HUES6 (cell line): ENCODE data around the gene SLC25A12.

Experiments used
- H3K27ac ChIP-seq: 2 replicates; pipeline ENCODE4 v1.7.0; 2013; ENCODE audit warnings: low read depth, mild to moderate bottlenecking, low read length, inconsistent platforms
- H3K27me3 ChIP-seq: 2 replicates; pipeline ENCODE4 v1.6.1; 2013; ENCODE audit warnings: low read length; ENCODE audit not compliant: control insufficient read depth, insufficient read depth
- H3K36me3 ChIP-seq: 2 replicates; pipeline ENCODE4 v1.6.1; 2013; ENCODE audit warnings: low read length; ENCODE audit not compliant: control insufficient read depth, insufficient read depth
- H3K4me1 ChIP-seq: 2 replicates; pipeline ENCODE4 v1.6.1; 2013; ENCODE audit warnings: low read length; ENCODE audit not compliant: control insufficient read depth, insufficient read depth
- H3K4me3 ChIP-seq: 2 replicates; pipeline ENCODE4 v1.5.1; 2013; ENCODE audit warnings: low read depth, low read length
- H3K9ac ChIP-seq: one replicate; pipeline ENCODE4 v1.6.1; 2013; ENCODE audit warnings: mild to moderate bottlenecking, low read length
- H3K9me3 ChIP-seq: 2 replicates; pipeline ENCODE4 v1.6.1; 2013; ENCODE audit warnings: low read depth, low read length; ENCODE audit not compliant: control insufficient read depth, insufficient read depth

SLC25A12 gene

GRCh38 chr2:171883275-171883893 is 10.7 kb downstream of the SLC25A12 start:
- no peaks in the 10 kb centered on the region for H3K4me1 ChIP-seq
- H3K36me3 ChIP-seq = no peaks in the 10 kb centered on the region
- no peak overlapping the region for H3K9ac ChIP-seq
- H3K27me3 ChIP-seq = no peaks in the 10 kb centered on the region
- no peaks in the 10 kb centered on the region for H3K9me3 ChIP-seq
- H3K27ac ChIP-seq = no peak overlapping the region
- no peak overlapping the region for H3K4me3 ChIP-seq

GRCh38 chr2:171882089-171882769 is 11.8 kb downstream of the SLC25A12 start:
- Histone ChIP-seq H3K27ac (no peak overlapping the region), H3K9me3 (no peaks in the 10 kb centered on the region), H3K36me3 (no peaks in the 10 kb centered on the region), H3K27me3 (no peaks in the 10 kb centered on the region), H3K4me1 (no peaks in the 10 kb centered on the region), H3K9ac (no peak overlapping the region), H3K4me3 (no peak overlapping the region)

GRCh38 chr2:171880774-171881173 is 13.3 kb downstream of the SLC25A12 start:
- no peak overlapping the region for H3K4me3 ChIP-seq
- no peaks in the 10 kb centered on the region for H3K4me1 ChIP-seq
- no peaks in the 10 kb centered on the region for H3K27me3 ChIP-seq
- H3K9ac ChIP-seq = no peak overlapping the region
- no peak overlapping the region for H3K27ac ChIP-seq
- no peaks in the 10 kb centered on the region for H3K9me3 ChIP-seq
- H3K36me3 ChIP-seq = no peaks in the 10 kb centered on the region

GRCh38 chr2:171879865-171880264 is 14.2 kb downstream of the SLC25A12 start:
- no peak overlapping the region for H3K27ac ChIP-seq
- no peaks in the 10 kb centered on the region for H3K4me1 ChIP-seq
- H3K9ac ChIP-seq = no peak overlapping the region
- H3K36me3 ChIP-seq = no peaks in the 10 kb centered on the region
- no peaks in the 10 kb centered on the region for H3K27me3 ChIP-seq
- no peak overlapping the region for H3K4me3 ChIP-seq
- H3K9me3 ChIP-seq = no peaks in the 10 kb centered on the region

GRCh38 chr2:171878481-171878993 is 15.5 kb downstream of the SLC25A12 start:
- Histone ChIP-seq H3K4me3 (no peak overlapping the region), H3K36me3 (no peaks in the 10 kb centered on the region), H3K9me3 (no peaks in the 10 kb centered on the region), H3K4me1 (no peaks in the 10 kb centered on the region), H3K27ac (no peak overlapping the region), H3K27me3 (no peaks in the 10 kb centered on the region), H3K9ac (no peak overlapping the region)

- no peaks in the 10 kb centered on the region for H3K27me3 ChIP-seq
- no peak overlapping the region for H3K4me3 ChIP-seq
- H3K4me1 ChIP-seq = no peaks in the 10 kb centered on the region
- no peaks in the 10 kb centered on the region for H3K9me3 ChIP-seq
- H3K9ac ChIP-seq = no peak overlapping the region
- no peaks in the 10 kb centered on the region for H3K36me3 ChIP-seq
- no peak overlapping the region for H3K27ac ChIP-seq
Measured at GRCh38 chr2:171874963-171875362, 19.1 kb downstream of the SLC25A12 start.

GRCh38 chr2:171874517-171874916 is 19.5 kb downstream of the SLC25A12 start:
- Histone ChIP-seq H3K9ac (no peak overlapping the region), H3K4me1 (no peaks in the 10 kb centered on the region), H3K36me3 (no peaks in the 10 kb centered on the region), H3K4me3 (no peak overlapping the region), H3K27me3 (no peaks in the 10 kb centered on the region), H3K27ac (no peak overlapping the region), H3K9me3 (no peaks in the 10 kb centered on the region)

GRCh38 chr2:171864357-171864985 is 29.6 kb downstream of the SLC25A12 start:
- H3K4me1 ChIP-seq = no peaks in the 10 kb centered on the region
- no peaks in the 10 kb centered on the region; the same call in 1 of the 2 replicates for H3K36me3 ChIP-seq
- no peak overlapping the region for H3K9ac ChIP-seq
- peaks cover 6% of the 10 kb centered on the region; the same call in 1 of the 2 replicates for H3K9me3 ChIP-seq
- H3K4me3 ChIP-seq = no peak overlapping the region
- no peak overlapping the region for H3K27ac ChIP-seq
- H3K27me3 ChIP-seq = no peaks in the 10 kb centered on the region

GRCh38 chr2:171862501-171862900 is 31.5 kb downstream of the SLC25A12 start:
- peaks cover under 1% of the 10 kb centered on the region; the same call in 1 of the 2 replicates for H3K9me3 ChIP-seq
- H3K4me3 ChIP-seq = no peak overlapping the region
- H3K4me1 ChIP-seq = no peaks in the 10 kb centered on the region
- H3K9ac ChIP-seq = no peak overlapping the region
- no peaks in the 10 kb centered on the region for H3K36me3 ChIP-seq
- no peak overlapping the region for H3K27ac ChIP-seq
- H3K27me3 ChIP-seq = no peaks in the 10 kb centered on the region

- Histone ChIP-seq H3K9ac (no peak overlapping the region), H3K27ac (no peak overlapping the region), H3K27me3 (no peaks in the 10 kb centered on the region), H3K4me1 (no peaks in the 10 kb centered on the region), H3K36me3 (no peaks in the 10 kb centered on the region), H3K9me3 (no peaks in the 10 kb centered on the region), H3K4me3 (no peak overlapping the region)
Measured at GRCh38 chr2:171858397-171858958, 35.6 kb downstream of the SLC25A12 start.

GRCh38 chr2:171855401-171855800 is 38.6 kb downstream of the SLC25A12 start:
- no peak overlapping the region for H3K9ac ChIP-seq
- no peaks in the 10 kb centered on the region for H3K27me3 ChIP-seq
- H3K4me3 ChIP-seq = no peak overlapping the region
- H3K4me1 ChIP-seq = no peaks in the 10 kb centered on the region
- H3K36me3 ChIP-seq = no peaks in the 10 kb centered on the region
- H3K9me3 ChIP-seq = no peaks in the 10 kb centered on the region
- H3K27ac ChIP-seq = no peak overlapping the region
